NOMO-1 treated with dmso at 0.1 percent for 144 hours (cell line): ENCODE measurements around the gene PHF1.
"Not testable (repeated sequence)": the region's sequence is repeated elsewhere in the genome, so short reads cannot be mapped to it uniquely, and the experiment has no call there.

Source experiments
- DNase-seq: peaks from one replicate; lab custom pipeline; 2025; ENCODE audit not compliant: unreplicated experiment; lab: John Stamatoyannopoulos, UW

PHF1 gene

GRCh38 chr6:33391278-33391921 lies 19.4 kb upstream of the PHF1 start, which contains the start of gene KIFC1:
TSS of gene KIFC1 (plus strand) at chr6:33391823. CDS start at chr6:33391986, 163 bp downstream.
- peak; percentile 100 for DNase-seq

GRCh38 chr6:33391922-33392594 lies 18.8 kb upstream of the PHF1 start:
- DNase-seq, result no peak

GRCh38 chr6:33392595-33392948 lies 18.2 kb upstream of the PHF1 start:
- DNase-seq, result no peak

- DNase-seq, result no peak
Observed at GRCh38 chr6:33392979-33393378, 17.8 kb upstream of the PHF1 start.

GRCh38 chr6:33397541-33397940 lies 13.3 kb upstream of the PHF1 start:
- no peak for DNase-seq

GRCh38 chr6:33398601-33399000 lies 12.2 kb upstream of the PHF1 start:
- DNase-seq, result not testable (repeated sequence)

- not testable (repeated sequence) for DNase-seq
Observed at GRCh38 chr6:33399881-33400280, 10.9 kb upstream of the PHF1 start.

GRCh38 chr6:33404884-33405283 lies 5.9 kb upstream of the PHF1 start:
- DNase-seq, result no peak

GRCh38 chr6:33405386-33405940 lies 5.4 kb upstream of the PHF1 start:
- DNase-seq, result no peak

GRCh38 chr6:33406126-33406525 lies 4.7 kb upstream of the PHF1 start:
- DNase-seq, result no peak

- no peak for DNase-seq
Observed at GRCh38 chr6:33407132-33407718, 3.6 kb upstream of the PHF1 start.

GRCh38 chr6:33410050-33410710 lies 634 bp upstream of the PHF1 start:
- peak; percentile 97 for DNase-seq

GRCh38 chr6:33411632-33412005 lies 805 bp downstream of the PHF1 start:
- no peak for DNase-seq

GRCh38 chr6:33412140-33413009 lies 1.6 kb downstream of the PHF1 start:
- DNase-seq, result no peak

- DNase-seq, result no peak
Observed at GRCh38 chr6:33413241-33414120, 2.7 kb downstream of the PHF1 start.

GRCh38 chr6:33414592-33415271 lies 3.9 kb downstream of the PHF1 start:
- no peak for DNase-seq

- no peak for DNase-seq
Observed at GRCh38 chr6:33415831-33416230, 5.0 kb downstream of the PHF1 start.

GRCh38 chr6:33416386-33417127 lies 5.7 kb downstream of the PHF1 start:
- no peak for DNase-seq
